DND-41 (cell line): ENCODE data around the gene MKNK1.

Experiments
- ATAC-seq: fragments of 200-7000 bp; cut with Tn5 transposase; 3 replicates; pipeline ENCODE4 v1.9.1; 2021; ENCODE audit warnings: low read depth; ENCODE audit not compliant: insufficient read depth
- DNase-seq: peaks from one replicate; pipeline ENCODE4 v3.0.0-alpha.2; 2020
- H2AFZ ChIP-seq: 2 replicates; pipeline ENCODE4 v1.6.0; 2012; ENCODE audit warnings: low read depth, low read length
- H3K27ac ChIP-seq: 2 replicates; pipeline ENCODE4 v1.5.1; 2012; ENCODE audit warnings: low read length, inconsistent platforms
- H3K27me3 ChIP-seq: fragments of 200-600 bp; sonication (generic); 2 replicates; pipeline ENCODE4 v1.6.0; 2012; ENCODE audit warnings: low read length, mild to moderate bottlenecking, inconsistent platforms; ENCODE audit not compliant: insufficient read depth, poor library complexity
- H3K36me3 ChIP-seq: 2 replicates; pipeline ENCODE4 v1.5.1; 2012; ENCODE audit warnings: low read length, inconsistent platforms; ENCODE audit not compliant: insufficient read depth
- H3K4me1 ChIP-seq: 2 replicates; pipeline ENCODE4 v1.5.1; 2012; ENCODE audit warnings: mild to moderate bottlenecking, low read length; ENCODE audit not compliant: insufficient read depth
- H3K4me2 ChIP-seq: 2 replicates; pipeline ENCODE4 v1.6.0; 2012; ENCODE audit warnings: mild to moderate bottlenecking, moderate library complexity, low read length, inconsistent platforms; ENCODE audit not compliant: insufficient read depth
- H3K4me3 ChIP-seq, 2 experiments: fragments of 200-600 bp in 1 of 2; shearing (Covaris generic) in 1 of 2; 2 replicates each; pipeline ENCODE4 v1.5.1; 2012 to 2016; ENCODE audit warnings: inconsistent platforms in 2 of 2, low read length in 2 of 2, mild to moderate bottlenecking in 2 of 2, low read depth in 1 of 2, moderate library complexity in 1 of 2
- H3K79me2 ChIP-seq: 2 replicates; pipeline ENCODE4 v1.6.0; 2012; ENCODE audit warnings: low read length, inconsistent platforms; ENCODE audit not compliant: insufficient read depth
- H3K9ac ChIP-seq: 2 replicates; pipeline ENCODE4 v1.6.0; 2012; ENCODE audit warnings: low read depth, mild to moderate bottlenecking, inconsistent platforms, low read length, moderate library complexity
- H3K9me3 ChIP-seq: 2 replicates; pipeline ENCODE4 v1.5.1; 2012; ENCODE audit warnings: low read length, moderate library complexity, mild to moderate bottlenecking, inconsistent platforms; ENCODE audit not compliant: insufficient read depth, severe bottlenecking
- H4K20me1 ChIP-seq: 2 replicates; pipeline ENCODE4 v1.6.0; 2012; ENCODE audit warnings: low read length; ENCODE audit not compliant: insufficient read depth
- CTCF ChIP-seq: IDR thresholded peaks from 2 replicates; pipeline ENCODE4 v1.5.1; 2012; ENCODE audit warnings: borderline replicate concordance, low read length, moderate library complexity, mild to moderate bottlenecking; ENCODE audit not compliant: poor library complexity, severe bottlenecking; ENCODE audit errors: extremely low read depth
- EZH2 ChIP-seq: IDR thresholded peaks from 3 replicates; pipeline ENCODE4 v1.6.1; 2012; ENCODE audit warnings: borderline replicate concordance, low read depth, mild to moderate bottlenecking, moderate library complexity, low read length, inconsistent platforms; ENCODE audit not compliant: severe bottlenecking

MKNK1 gene

GRCh38 chr1:46510341-46510997, 93.6 kb downstream of the MKNK1 start:
- Histone ChIP-seq H3K4me1 (no peaks in the 10 kb centered on the region), H2AFZ (no peak overlapping the region), H3K27ac (no peak overlapping the region), H4K20me1 (peaks cover under 1% of the 10 kb centered on the region), H3K9ac (no peak overlapping the region), H3K79me2 (no peaks in the 10 kb centered on the region), H3K4me2 (no peak overlapping the region), H3K36me3 (no peaks in the 10 kb centered on the region), H3K9me3 (no peaks in the 10 kb centered on the region), H3K27me3 (peaks cover 5% of the 10 kb centered on the region), H3K4me3 (no peak overlapping the region)
- DNase-seq (no peak), ATAC-seq (no peak)
- TF ChIP-seq CTCF = no peak

- Histone ChIP-seq H3K9me3 (no peaks in the 10 kb centered on the region), H3K4me3 (no peak overlapping the region), H3K4me2 (no peak overlapping the region), H4K20me1 (no peaks in the 10 kb centered on the region; the same call in none of the 2 replicates), H3K36me3 (no peaks in the 10 kb centered on the region), H3K4me1 (no peaks in the 10 kb centered on the region), H3K27ac (no peak overlapping the region), H3K79me2 (no peaks in the 10 kb centered on the region), H2AFZ (no peak overlapping the region), H3K27me3 (no peaks in the 10 kb centered on the region), H3K9ac (no peak overlapping the region)
- ATAC-seq (no peak), DNase-seq (no peak)
- TF ChIP-seq CTCF (no peak), EZH2 (no peak)
Measured at GRCh38 chr1:46508757-46509156, 95.3 kb downstream of the MKNK1 start.
